ENCODE data around the gene GPR139.

Gene GPR139

DNA sequence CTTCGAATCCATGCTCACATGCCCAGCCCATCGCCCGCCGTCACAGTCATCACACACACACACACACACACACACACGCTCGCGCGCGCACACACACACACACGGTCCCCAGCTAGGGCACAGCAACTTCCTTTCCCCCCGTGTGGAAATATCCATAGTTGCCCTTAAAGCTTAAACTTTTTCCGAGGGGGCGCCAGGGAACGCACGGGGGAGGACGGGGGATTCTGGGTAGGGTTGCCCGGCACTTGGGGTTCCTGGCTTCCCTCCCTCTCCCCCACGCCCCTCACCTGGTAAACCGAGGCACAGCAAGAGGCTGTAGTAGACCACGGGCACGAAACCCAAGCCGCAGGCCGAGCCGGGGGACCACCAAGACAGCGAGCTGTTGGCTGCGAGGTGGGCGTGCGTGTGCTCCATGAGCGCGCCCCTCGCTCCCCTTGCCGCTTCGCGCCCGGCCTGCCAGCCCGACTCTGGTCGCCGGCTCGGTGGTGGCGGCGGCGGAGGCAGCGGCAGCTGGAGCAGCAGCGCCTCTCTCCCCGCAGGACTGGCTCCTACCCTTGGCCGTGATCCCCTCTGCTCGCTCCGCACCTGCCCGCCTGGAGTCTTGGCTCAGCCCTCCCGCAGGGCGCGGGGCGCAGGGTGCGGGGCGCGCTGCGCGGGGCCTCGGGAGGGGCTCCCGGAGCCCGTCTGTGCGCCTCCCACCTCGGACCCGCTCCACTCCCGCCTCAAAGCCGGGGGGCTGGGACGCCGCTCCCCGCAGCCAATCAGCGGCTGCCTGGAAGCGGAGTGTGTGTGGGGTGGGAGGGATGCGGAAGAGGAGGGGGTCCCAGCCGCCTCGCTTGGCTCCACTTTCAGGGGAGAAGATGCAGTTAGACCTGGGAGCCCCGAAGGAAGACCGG is at the start of gene GPR139:
GPR139 (minus strand) TSS at position 688 of the 896 bp plus-strand sequence; CDS start at position 414, 274 bp downstream.
- DNase-seq, result no peak

DNA sequence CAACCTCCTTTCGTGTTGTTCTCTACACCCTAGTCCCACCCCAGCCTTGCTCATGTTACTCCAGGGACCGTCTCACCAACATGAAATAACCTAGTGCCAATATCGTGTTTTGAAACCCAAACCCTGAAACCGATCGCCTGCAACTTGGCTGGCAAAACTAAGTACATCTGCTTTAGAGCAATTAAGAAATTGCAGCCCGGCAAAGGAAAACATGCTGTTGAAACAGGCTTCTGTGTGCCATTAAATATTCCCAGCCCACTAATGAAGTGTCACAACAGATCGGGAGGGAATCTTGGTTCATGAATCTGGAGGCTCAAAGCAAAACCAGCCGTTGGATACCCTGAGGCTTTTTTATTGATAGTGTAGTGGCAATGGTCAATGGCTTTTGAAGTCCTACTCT is 48.3 kb upstream of the GPR139 start:
- DNase-seq, result no peak

DNA sequence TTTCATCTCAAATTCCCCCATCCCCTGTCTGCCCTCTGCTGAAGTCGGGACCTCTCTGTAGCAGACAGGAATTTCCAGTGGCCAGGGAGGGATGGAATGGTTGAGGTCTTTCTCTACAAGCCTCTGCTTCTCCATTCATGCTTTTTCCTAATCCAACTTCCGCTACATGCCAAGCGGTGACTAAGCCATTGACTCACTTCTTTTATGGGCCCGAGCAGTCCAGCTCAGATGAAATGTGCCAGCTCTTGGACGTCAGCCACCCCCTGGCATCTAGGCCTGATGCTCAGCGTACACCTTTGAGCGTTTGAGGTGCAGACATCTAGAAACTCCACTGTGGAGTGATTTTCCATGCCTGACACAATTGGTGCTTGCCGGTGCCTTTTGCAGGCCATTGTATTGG is 40.7 kb upstream of the GPR139 start:
- no peak for DNase-seq

DNA sequence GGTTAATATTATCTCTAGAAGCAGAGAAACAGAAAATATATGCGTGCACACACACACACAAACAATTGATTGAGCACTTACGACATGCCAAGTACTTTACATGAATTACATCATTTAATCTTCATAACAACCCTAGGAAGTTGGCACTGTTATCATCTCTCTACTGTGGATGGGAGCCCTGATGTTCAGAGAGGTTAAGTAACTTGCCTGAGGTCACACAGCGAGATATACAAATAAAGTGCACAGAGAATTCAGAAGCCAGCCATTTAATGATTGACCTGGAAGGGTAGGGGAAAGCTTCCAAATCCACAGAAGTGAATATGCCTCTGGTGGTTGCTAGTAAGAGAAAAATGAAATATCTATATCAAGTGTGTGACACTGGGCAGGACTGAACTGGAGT is 37.5 kb upstream of the GPR139 start:
- DNase-seq, result no peak

DNA sequence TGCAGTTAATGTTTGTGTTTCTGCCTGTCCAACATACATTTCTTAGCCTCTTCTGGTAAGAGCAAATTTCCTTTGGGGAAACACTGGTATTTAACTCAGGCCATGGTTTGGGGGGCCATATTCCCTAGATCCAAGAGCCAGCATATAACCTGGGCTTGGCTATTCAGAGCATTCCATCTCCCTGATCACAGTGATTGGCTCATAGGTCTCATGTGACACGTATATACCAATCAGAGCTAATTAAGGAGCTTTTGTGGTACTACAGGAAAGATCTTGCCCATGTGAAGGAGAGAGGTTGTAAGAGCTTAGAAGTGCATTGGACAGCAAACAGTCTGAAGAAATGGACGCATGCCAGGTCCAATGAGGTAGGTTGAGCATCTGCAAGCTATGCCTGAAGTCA is 33.4 kb upstream of the GPR139 start:
- DNase-seq, result no peak

DNA sequence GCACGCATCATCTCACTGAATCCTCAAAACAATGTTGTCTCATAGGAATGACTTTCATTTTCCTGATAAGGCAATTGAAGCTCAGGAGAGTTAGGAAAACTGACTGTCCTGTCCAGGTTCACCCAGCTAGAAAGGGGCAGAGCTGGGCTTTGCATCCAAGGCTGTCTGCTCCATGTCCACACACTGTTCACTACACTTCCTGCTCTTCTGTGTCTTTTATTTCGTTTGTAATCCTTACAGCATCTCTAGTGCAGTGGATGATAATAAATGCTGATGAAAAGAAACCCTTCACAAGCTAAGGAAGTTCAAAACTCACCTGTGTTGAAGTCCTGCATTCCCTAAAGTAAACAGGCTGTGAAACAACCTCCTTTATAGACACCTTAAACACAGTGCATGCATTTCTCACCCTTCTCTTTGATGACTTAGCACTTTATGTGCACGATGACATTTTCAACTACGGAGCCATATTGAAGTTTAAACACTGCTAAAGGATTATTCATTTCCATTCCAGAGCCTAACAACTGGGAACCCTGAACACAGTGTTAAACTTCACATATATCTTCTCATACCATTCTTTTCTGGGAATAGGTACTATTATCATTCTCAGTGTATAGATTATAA is 31.0 kb upstream of the GPR139 start:
- no peak for DNase-seq

DNA sequence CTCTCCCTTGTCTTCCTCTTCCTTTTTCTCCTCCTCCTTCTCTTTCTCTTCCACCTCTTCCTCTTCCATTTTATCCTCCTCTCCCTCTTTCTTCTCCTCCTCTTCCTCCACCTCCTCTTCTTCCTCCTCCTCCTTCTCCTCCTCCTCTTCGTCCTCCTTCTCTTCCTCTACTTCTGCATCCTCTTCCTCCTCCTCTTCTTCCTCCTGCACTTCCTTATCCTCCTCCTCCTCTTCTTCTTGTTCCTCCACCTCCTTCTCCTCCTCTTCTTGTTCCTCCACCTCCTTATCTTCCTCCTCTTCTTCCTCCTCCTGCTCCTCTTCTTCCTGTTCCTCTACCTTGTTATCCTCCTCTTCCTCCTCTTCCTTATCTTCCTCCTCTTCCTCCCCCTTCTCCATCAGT is 28.8 kb upstream of the GPR139 start:
- no peak for DNase-seq

DNA sequence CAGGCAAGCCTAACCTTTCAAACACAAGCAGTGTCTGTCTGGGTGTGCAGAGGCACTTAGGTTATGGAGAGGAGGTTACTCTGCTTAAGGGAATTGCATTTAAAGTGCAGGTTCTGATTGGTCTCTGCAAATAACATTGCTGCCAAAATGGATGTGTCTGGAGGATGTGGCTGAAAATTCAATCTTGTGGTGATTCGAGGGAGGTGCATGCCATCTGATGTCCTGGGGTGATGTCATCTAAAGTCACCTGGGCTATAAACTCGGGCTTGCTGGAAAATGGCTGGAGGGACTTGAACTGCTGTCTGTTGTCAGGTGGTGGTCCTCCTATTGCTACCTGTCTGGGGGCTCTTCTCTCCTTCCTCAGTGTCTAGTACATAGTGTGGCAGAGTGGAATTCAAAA is 28.3 kb upstream of the GPR139 start:
- DNase-seq, result no peak

DNA sequence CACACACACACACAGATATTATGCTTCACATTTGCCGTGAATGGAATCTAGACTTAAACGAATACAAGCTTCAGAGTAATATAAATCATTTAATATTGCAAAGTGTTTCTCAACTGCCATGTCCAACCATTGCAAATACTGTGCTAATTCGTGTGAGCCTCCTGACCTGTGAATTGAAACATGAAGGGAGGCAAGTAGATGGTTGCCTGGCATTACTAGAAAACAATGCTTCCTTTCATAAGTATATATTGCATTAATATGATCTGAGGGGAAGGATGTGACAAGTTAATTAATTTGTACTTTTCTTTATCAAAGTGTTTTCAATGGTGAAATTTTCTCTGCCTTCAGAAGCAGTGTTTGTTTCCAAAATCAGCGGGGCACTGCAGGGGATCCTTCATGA is 25.7 kb upstream of the GPR139 start:
- no peak for DNase-seq

DNA sequence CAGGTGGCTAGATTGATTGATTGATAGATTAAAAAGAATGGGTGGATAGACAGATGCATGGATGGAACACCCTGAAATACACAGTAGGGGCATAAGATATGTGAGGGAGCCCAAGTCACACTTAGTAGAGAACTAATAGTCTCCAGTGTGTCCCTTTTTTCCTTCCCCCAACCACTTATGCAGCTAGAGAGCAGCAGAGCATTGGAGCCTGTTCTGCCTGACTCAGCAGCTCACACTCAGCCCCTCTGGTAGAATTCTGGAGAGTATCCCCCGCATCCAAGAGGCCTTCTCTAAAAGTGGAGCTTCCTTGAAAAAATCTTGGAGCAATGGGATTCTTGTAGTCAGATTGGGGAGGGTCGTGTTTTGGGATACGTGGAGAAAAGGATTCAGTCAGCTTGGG is 20.5 kb upstream of the GPR139 start:
- DNase-seq, result no peak

DNA sequence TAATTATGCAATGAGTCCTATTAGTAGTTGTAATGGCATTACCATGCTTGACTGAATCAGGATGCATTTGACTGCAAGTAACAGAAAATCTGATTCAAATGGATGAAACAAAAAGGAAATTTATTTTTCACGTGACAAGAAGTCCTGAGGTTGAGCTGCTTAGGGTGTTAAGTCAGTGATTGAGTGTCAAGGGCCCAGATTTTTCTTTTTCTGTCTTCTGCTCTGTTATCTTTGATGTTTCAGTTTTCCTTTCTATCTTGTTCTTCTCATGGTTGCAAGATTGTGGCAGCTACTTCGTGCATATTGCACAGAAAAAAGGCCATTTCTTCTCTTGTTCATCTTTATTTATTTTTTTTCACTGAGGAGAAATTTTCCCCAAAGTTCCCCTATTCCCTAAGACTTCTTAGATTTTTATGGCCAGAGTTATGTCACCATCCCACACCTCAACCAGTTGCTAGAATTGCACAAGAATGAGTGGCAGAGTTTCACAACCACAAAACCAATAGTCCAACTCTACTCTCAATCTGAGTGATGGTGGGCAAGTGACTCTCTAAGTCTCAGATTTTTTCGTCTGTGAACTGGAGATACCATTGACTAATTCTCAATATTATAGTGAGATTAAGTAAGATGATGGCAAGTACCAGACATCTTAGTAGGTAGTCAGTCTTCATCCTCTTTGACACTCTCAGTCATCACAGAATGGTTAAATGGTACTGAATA is 15.7 kb upstream of the GPR139 start:
- no peak for DNase-seq

DNA sequence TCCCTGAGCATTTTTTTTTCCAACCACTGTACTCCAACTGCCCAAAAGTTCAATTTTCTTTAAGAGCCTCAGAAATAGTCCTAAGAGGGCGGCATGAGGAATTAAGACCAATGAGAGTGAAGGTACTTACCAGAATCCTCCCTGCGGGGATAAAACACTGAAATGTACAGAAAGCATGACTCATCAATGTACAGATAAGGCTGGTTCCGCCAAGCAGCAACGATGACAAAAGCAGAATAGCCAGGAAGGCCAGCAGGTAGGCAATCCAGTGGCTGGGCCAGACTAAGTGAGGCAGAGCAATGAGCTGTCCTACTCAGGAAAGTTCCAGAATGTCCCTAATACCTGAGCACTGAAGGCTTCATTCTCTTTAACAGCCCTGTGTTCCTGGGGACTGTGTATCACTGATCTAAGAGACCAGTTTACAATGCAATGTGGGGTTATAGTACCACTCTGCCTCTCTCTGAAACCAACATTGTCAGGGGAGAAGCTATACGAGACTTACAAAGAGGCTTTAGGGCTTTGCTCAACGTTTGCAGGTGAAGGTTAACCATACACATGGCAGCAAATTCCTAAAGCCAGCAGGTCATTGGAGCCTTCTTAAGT is 11.0 kb upstream of the GPR139 start:
- no peak for DNase-seq

DNA sequence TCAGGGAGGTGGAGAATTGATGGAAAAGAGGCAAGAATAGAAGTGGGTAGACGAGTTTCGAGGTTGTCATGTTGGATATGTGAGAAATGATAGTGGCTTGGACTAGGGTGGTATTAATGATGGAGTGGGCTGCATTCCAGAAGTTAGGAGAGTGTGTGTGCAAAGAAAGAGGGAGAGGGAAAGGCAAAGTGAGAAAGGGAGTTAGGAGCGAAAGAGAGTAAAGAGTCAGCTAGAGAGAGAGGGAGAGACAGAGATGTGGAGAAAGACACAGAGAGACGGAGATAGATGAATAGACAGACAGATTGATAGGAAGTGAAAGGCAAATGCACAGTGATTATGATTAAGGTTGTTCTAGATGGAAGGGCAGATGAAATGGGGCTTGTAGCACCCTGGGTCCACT is 5.4 kb upstream of the GPR139 start:
- DNase-seq, result no peak

DNA sequence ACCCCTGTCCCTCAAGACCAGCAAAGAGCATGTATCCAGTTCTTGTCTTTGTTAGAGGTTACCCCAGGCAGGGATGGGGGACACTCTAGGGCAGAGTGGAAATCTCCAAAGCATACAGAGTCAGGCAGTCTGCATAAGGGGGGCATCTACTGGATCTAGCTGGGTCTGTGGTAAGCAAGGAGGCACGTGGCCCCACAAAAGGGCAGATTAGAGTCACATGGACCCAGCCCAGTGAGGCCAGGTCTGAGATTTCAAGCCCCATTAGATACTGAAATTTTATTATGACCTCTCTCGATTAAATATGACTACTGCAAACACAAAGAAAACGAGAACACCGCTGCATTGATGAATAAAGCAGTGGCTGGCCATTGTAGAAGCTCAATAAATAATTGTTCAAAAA is 1.6 kb upstream of the GPR139 start:
- no peak for DNase-seq

DNA sequence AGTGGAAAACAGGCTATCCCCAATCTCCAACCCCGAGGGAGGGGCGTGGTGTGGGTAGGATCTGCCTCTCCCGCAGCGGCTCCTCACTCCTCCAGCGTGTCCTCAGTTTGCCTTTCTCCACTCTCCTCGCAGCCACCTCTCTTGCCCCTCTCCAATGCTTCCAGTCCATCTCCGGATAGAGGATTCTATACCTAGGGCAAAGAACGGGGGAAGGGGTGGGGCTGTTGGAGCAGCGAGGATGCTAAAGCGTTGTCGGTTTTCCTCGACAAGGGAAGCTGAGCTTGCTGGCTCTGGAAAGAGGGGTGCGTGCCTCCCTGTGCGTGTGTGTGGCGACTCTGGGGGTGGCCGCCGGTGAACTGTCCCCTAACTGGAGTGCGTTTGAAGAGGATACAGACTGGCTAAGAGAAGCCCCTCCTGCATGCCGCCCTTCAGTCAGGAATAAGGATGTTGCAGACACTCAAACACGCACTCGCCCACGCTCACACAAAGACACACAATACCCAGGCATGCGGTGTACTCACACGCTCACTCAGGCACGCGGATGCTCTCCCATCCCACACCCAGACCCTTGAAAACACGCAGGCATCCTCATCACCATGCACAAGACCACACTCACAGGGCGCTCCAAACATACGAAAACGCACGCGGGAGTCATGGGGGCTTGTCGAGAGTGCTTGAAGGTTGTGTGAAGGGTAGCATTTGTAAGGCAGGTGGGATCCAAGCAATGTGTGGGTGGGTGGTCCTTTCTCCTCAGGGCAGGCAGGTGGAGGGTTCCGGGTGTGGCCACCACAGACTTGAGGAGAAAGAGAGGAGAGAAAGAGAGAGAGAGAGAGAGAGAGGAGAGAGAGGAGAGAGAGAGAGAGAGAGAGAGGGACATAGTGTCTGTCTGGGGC is 655 bp upstream of the GPR139 start:
- no peak for DNase-seq

DNA sequence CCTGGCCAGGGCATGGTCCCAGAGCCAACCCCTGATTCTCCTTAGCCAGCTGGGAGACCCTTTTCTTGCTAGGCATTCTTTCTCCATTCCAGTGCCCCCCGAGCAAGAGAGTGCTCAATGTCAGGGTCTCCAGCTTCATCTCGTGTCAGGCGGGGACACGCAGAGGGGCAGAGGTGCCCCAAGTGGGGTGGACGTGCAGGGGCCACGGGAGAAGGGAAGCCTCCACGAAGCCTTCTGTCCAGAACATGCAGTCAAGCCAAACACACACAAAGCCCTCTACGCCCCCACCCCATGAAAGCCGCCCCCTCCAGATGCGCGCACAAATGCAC is 852 bp downstream of the GPR139 start:
- no peak for DNase-seq

DNA sequence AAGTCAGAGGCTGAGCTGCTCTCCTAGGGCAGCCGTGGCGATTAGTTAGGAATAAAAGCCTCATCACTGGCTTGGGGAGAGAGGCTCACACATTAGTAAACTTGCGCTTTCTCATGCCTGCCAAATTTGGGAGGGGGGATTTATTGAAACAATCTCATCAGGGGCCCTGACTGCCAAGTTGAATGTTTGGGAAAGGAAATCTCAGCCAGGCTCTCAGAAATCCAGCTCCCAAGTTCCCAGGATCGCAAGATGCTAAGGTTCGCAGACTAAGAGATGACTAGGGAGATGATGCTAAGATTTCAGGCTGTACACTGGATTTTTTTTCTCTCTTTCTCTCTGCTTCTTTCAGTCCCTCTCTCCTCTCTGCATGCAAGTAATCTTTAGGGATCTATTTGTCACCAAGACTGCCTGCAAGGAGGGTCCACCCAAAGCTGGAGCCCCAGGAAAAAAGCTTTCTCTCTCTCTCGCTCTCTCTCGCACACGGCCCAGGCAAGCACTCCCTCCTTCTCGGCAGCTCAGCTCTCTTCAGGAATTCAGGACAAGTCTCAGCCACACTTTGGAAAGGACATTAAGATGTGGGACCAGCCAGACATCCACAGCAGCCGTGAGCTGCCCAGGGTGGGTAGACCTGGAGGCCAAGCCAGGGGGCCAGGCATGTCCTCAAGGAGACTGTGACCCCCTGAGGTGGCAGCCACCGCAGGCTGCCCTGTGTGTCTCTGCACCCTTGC is 1.4 kb downstream of the GPR139 start:
- DNase-seq, result no peak

DNA sequence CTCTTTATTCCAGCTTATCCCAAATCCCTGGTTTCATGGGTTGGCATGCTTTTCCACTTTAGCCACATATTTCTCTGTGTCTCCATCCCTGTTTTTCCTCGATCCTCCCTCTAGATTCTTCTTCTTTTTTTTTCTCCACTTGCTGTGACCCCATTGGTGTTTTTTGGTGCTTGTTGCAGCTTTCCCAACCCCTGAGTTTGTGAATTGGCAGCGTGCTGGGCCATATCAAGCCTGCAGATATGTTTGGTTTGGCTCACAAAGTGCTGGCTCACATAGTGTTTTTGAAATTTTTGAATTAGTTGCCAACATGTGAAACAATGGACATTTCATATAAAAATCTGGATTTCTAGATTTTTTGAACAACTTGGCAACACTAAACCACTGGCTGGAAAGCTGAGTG is 8.8 kb downstream of the GPR139 start:
- DNase-seq, result no peak

DNA sequence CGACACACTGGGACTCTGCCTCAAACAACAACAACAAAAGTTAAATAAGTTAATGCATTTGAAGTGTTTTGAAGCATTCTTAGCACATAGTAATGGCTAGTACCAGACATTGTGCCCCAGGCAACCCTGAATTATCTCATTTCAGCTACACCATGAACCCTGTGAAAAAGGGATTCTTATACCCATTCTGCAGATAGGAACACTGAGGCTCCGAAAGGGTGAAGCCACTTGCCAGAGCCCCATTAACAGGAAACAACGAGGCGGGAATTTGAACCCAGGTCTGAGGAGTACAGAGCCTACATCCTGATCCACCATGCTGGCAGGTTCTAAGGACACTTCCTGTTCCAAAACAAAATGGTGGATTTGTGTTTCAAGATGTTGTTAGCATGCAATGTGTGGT is 9.2 kb downstream of the GPR139 start:
- DNase-seq, result no peak

DNA sequence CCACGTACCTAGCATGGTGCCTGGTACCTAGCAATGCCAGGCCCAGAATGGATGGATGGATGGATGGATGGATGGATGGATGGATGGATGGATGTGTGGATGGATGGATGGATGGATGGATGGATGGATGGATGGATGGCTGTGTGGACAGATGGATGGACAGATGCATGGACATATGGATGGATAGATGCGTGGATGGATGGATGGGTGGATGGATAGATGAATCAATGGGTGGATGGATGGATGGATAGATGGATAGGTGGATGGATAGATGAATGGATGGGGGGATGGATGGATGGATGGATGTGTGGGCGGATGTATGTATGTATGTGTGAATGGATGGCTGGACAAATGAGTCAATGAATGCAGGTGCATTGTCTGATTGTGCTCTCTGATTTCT is 12.6 kb downstream of the GPR139 start:
- DNase-seq, result no peak

DNA sequence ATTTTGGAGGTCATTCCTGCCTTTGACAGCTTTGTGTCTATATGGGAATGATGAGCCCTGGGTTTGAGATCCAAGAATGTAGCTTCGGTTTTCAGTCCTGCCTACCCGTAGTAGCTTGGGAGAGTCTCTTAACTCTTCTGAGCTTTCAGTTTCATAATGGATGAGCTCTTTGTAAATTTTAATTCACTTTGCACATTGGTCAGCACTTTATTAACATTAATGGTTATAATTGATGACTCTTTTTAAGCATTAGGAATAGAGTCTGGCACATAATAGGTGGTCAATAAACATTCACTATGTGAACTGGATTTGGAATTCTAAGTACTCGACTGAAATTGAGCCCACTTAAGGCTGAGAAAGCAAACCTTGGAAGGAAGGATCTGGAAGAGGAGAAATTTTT is 17.3 kb downstream of the GPR139 start:
- no peak for DNase-seq

DNA sequence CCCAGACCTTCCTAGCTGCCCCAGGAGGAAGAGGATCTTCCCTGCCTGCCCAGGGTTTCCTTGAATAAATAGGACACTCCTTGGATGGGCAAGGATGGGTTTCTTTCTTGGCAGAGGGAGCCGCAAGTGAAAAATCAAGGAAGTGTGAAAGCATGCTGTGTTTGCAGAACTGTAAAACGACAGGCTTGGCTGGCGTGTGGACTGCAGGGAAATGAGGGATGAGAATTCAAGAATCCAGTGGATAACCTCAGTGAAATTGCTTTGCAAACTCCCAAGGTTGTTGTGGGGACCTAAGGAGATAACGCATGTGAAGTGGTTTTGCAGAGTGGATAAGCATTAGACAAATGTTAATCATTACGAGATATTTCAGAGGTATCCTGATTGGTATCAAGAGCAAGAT is 20.4 kb downstream of the GPR139 start:
- DNase-seq, result no peak

All from 8988T (cell line).